T-cell (primary cell): Measurements from ENCODE around the gene RGS3. TPM values are rescaled to one million over a fixed set of nuclear protein-coding genes. Genes with fewer than 3 reads are reported as not detected.

ENCODE experiments used
- ATAC-seq, 4 experiments: fragments of 200-7000 bp in 3 of 4; fragments of 150-1000 bp in 1 of 4; cut with Tn5 transposase; replicated peaks in 1 of 4; 1 replicate in 3 of 4; 2 replicates in 1 of 4; pipeline ENCODE4 v1.10.0; 2021; ENCODE audit warnings: moderate library complexity in 3 of 4, mild to moderate bottlenecking in 2 of 4, moderate number of reproducible peaks in 1 of 4
- CTCF ChIA-PET, 2 donors: fragments of 300-600 bp; sonication (Branson Sonifier 250); formaldehyde crosslinking; loops; one replicate each; lab custom pipeline; 2022; ENCODE audit warnings: antibody characterized with exemption in 2 of 2; lab: Charles Lee
- POLR2A ChIA-PET, 2 donors: fragments of 300-600 bp; sonication (Branson Sonifier 250); formaldehyde crosslinking; loops; one replicate each; lab custom pipeline; 2022; ENCODE audit warnings: antibody characterized with exemption in 2 of 2; lab: Charles Lee
- DNase-seq, 35 experiments: peaks; one replicate each; pipeline versions ENCODE4 v3.0.0 to v3.0.0-alpha.2; 2013 to 2023
- H3K27ac ChIP-seq: one replicate; pipeline ENCODE4 v1.5.1; 2013; ENCODE audit warnings: low read length
- H3K27me3 ChIP-seq, 2 experiments: replicated peaks in 1 of 2; 1 replicate in 1 of 2; 2 replicates in 1 of 2; pipeline versions ENCODE4 v1.6.1 to v1.7.0; 2013; ENCODE audit warnings: low read length in 1 of 2, mixed read lengths in 1 of 2; ENCODE audit not compliant: control insufficient read depth in 2 of 2, insufficient read depth in 2 of 2; ENCODE audit errors: extremely low read depth in 1 of 2
- H3K36me3 ChIP-seq, 2 donors: 1 replicate in 1 of 2; 2 replicates in 1 of 2; pipeline versions ENCODE4 v1.6.1 to v1.7.0; 2013; ENCODE audit warnings: low read length in 1 of 2; ENCODE audit not compliant: control insufficient read depth in 2 of 2, insufficient read depth in 1 of 2; ENCODE audit errors: extremely low read depth in 1 of 2
- H3K4me1 ChIP-seq, 2 experiments: 1 replicate in 1 of 2; 2 replicates in 1 of 2; pipeline versions ENCODE4 v1.6.1 to v1.7.0; 2013; ENCODE audit warnings: low read length in 2 of 2, mixed read lengths in 1 of 2; ENCODE audit not compliant: insufficient read depth in 2 of 2, control insufficient read depth in 1 of 2; ENCODE audit errors: extremely low read depth in 1 of 2
- H3K4me3 ChIP-seq, 2 donors: 1 replicate in 1 of 2; 2 replicates in 1 of 2; pipeline versions ENCODE4 v1.5.1 to v1.7.0; 2013; ENCODE audit warnings: mild to moderate bottlenecking in 2 of 2, low read length in 1 of 2, moderate library complexity in 1 of 2; ENCODE audit not compliant: control insufficient read depth in 1 of 2; ENCODE audit errors: extremely low read depth in 1 of 2
- H3K9me3 ChIP-seq: 2 replicates; pipeline ENCODE4 v1.7.0; 2013
- H3K27ac Mint-ChIP-seq, 2 donors: one replicate each; pipeline ENCODE4 v1.8.0; 2020 to 2021; ENCODE audit warnings: mild to moderate bottlenecking in 2 of 2, mixed read lengths in 2 of 2
- H3K27me3 Mint-ChIP-seq, 2 donors: one replicate each; pipeline ENCODE4 v1.8.0; 2021 to 2022; ENCODE audit warnings: mixed read lengths in 2 of 2
- H3K36me3 Mint-ChIP-seq: one replicate; pipeline ENCODE4 v1.8.0; 2021; ENCODE audit warnings: mixed read lengths
- H3K4me1 Mint-ChIP-seq, 3 donors: one replicate each; pipeline ENCODE4 v1.8.0; 2020 to 2022; ENCODE audit warnings: mixed read lengths in 3 of 3, mild to moderate bottlenecking in 1 of 3
- H3K4me3 Mint-ChIP-seq, 3 donors: one replicate each; pipeline ENCODE4 v1.8.0; 2020 to 2022; ENCODE audit warnings: mild to moderate bottlenecking in 3 of 3, mixed read lengths in 3 of 3, moderate library complexity in 3 of 3
- H3K9me3 Mint-ChIP-seq, 3 donors: one replicate each; pipeline ENCODE4 v1.8.0; 2020 to 2022; ENCODE audit warnings: mixed read lengths in 3 of 3
- WGBS: methylation state at CpG from one replicate; pipeline ENCODE4 v1.1.5; 2013; ENCODE audit warnings: missing lambda C conversion rate; ENCODE audit not compliant: insufficient coverage; 5-methylcytosine and 5-hydroxymethylcytosine counted together
- total RNA-seq, 35 experiments: library from RNA in 6 of 35; stranded (reverse) in 6 of 35; fragments of 120-200 nt in 1 of 35; gene quantifications; one replicate each; pipeline versions ENCODE4 v1.2.1 to v1.2.4 and lab custom pipeline; 2013 to 2026

Gene RGS3
- total RNA-seq, 5 donors from 2014 or later (not counting 1 experiment from before 2014, with no cell fraction given): 15.9 to 36.5 (median 24.9) TPM

DNA sequence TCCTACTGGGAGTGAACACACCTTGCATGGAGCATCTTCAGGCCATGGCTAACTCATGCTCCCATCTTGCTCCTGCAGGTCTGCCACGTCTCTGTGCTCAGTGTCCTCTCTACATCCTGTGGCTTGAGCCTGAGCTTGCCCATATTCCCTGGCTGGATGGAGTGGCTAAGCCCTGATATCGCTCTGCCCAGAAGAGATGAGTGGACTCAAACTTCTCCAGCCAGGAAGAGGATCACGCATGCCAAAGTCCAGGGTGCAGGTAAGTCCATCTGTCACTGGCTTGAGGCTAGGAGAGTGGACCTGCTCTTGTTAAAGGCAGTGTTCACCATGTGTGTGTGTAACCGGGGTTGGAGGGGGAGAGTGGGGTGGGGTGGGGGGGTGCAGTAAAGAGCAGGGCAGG, 1.6 kb upstream of the RGS3 start:
- Mint-ChIP-seq H3K9me3 (no peaks in the 10 kb centered on the region), H3K36me3 (no peaks in the 10 kb centered on the region), H3K27me3 (no peaks in the 10 kb centered on the region), H3K4me1 (peaks cover 0 to 2% (median 0%) of the 10 kb centered on the region in 3 donors), H3K4me3 (no peak overlapping the region), H3K27ac (no peak overlapping the region)
- no peaks in the 10 kb centered on the region for H3K9me3 ChIP-seq
- no peak for DNase-seq
- 100% methylated on average over 3 of the region's 4 CpGs for WGBS
- H3K27ac ChIP-seq: no peak overlapping the region
- no peaks in the 10 kb centered on the region for H3K27me3 ChIP-seq
- H3K4me1 ChIP-seq: no peaks in the 10 kb centered on the region
- ChIA-PET CTCF (no interaction called here), POLR2A (no interaction called here)
- no peak overlapping the region for H3K4me3 ChIP-seq
- H3K36me3 ChIP-seq: no peaks in the 10 kb centered on the region
- no peak for ATAC-seq

DNA sequence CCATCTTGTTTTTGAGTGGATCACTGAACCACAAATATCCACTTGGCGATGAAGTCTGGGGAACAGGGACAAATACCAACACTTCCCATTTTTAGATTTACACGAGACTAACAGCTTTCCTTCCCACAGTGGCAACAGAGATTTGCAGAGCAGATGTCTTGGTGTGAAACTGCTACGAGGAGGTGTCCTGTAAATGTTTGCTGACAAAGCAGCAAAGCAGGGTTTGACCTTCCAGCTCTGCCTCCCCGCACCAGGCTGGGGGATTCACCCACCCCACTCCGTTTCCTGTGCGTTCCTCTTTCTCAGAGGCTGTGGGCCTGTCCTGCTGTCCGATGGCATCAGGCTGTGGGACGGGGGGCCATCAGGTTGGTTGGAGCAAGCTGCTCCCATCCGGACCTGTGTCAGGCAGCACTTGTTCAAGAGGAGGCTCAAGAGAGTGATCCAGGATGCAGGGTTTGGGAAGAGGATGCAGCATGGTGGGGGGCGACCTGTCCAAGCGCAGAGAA, 693 bp upstream of the RGS3 start:
- Histone ChIP-seq H3K27me3 (no peaks in the 10 kb centered on the region), H3K4me1 (no peaks in the 10 kb centered on the region), H3K27ac (no peak overlapping the region), H3K36me3 (no peaks in the 10 kb centered on the region), H3K9me3 (no peaks in the 10 kb centered on the region), H3K4me3 (no peak overlapping the region)
- DNase-seq (no peak), ATAC-seq (no peak)
- 100% methylated on average over 5 of the region's 11 CpGs for WGBS
- Mint-ChIP-seq H3K27ac (no peak overlapping the region), H3K4me1 (peaks cover 0 to 2% (median 0%) of the 10 kb centered on the region in 3 donors), H3K9me3 (peaks cover 0 to 4% (median 0%) of the 10 kb centered on the region in 3 donors), H3K4me3 (no peak overlapping the region), H3K36me3 (peaks cover 5% of the 10 kb centered on the region), H3K27me3 (no peaks in the 10 kb centered on the region)
- POLR2A ChIA-PET: no interaction called here
- CTCF ChIA-PET: interaction anchor here in 1 of 2 donors (0.6 kb wide), 1 partner anchor 33 kb away, joined by 6 read pairs; no protein-coding TSS in a partner anchor

DNA sequence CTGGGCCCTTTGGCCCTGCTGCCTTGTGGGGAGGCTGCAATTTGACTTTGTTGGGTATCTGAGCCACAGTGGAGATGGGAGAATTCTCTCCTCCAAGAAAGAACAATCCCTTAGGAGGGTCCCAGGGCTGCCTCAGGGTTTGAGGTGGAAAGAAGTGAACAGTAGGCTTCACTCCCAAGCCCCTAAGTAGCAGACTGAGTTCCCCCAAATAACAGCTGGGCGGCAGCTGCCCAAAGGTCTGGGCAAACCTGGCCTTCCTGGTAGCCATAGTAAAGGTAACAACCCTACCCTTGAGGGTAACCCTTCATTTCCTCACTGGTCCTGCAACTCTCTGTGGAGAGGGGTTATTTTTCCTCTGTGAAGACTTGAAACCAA, 746 bp downstream of the RGS3 start:
- Histone ChIP-seq H3K4me3 (no peak overlapping the region), H3K27me3 (no peaks in the 10 kb centered on the region), H3K4me1 (no peaks in the 10 kb centered on the region), H3K27ac (no peak overlapping the region), H3K36me3 (no peaks in the 10 kb centered on the region), H3K9me3 (no peaks in the 10 kb centered on the region)
- ATAC-seq (no peak), DNase-seq (no peak)
- Mint-ChIP-seq H3K4me3 (no peak overlapping the region), H3K4me1 (peaks cover 0 to 2% (median 0%) of the 10 kb centered on the region in 3 donors), H3K9me3 (peaks cover 0 to 8% (median 0%) of the 10 kb centered on the region in 3 donors), H3K27me3 (no peaks in the 10 kb centered on the region), H3K36me3 (peaks cover 5% of the 10 kb centered on the region), H3K27ac (peak overlapping the region in 1 of 2 donors; percentile 13)
- CTCF ChIA-PET: no interaction called here
- no CpG with 5 or more reads among the region's 1 CpG for WGBS
- POLR2A ChIA-PET: no interaction called here

DNA sequence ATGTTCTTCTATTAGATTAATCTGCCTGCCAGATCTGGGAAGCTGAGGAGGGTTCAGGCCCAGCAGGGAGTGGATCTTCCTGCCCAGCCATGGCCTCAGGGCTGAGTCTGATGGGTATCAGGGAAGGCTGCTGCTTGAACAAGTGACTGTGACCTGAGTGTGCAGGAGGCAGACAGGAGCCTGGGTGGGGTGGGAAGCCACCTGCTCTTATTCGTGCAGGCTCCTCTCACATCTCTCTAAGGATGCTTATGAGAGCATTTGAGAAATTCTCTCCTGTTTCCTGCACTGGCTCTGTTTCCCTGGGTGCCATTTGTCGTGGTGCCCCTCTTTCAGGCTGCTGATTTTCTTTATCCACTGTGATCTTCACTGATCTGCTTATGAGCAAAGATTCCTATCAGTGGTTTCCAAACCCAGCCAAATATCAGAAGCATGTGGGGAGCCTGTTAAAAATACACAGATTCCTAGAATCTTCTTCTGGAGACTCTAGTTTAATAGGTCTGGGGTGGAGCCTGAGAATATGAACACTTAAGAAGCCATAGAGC, 2.1 kb downstream of the RGS3 start:
- H3K27ac Mint-ChIP-seq: no peak overlapping the region
- no peak overlapping the region for H3K4me3 ChIP-seq
- H3K27me3 ChIP-seq: no peaks in the 10 kb centered on the region
- peaks cover 5% of the 10 kb centered on the region for H3K36me3 Mint-ChIP-seq
- WGBS: 83% methylated on average over 2 of the region's 2 CpGs
- H3K4me1 Mint-ChIP-seq: peaks cover 0 to 2% (median 0%) of the 10 kb centered on the region in 3 donors
- no peak for ATAC-seq
- H3K27ac ChIP-seq: no peak overlapping the region
- ChIA-PET POLR2A (no interaction called here), CTCF (no interaction called here)
- no peak for DNase-seq
- H3K9me3 Mint-ChIP-seq: peaks cover 0 to 8% (median 0%) of the 10 kb centered on the region in 3 donors
- H3K9me3 ChIP-seq: no peaks in the 10 kb centered on the region
- no peaks in the 10 kb centered on the region for H3K36me3 ChIP-seq
- no peak overlapping the region for H3K4me3 Mint-ChIP-seq
- no peaks in the 10 kb centered on the region for H3K27me3 Mint-ChIP-seq
- no peaks in the 10 kb centered on the region for H3K4me1 ChIP-seq

DNA sequence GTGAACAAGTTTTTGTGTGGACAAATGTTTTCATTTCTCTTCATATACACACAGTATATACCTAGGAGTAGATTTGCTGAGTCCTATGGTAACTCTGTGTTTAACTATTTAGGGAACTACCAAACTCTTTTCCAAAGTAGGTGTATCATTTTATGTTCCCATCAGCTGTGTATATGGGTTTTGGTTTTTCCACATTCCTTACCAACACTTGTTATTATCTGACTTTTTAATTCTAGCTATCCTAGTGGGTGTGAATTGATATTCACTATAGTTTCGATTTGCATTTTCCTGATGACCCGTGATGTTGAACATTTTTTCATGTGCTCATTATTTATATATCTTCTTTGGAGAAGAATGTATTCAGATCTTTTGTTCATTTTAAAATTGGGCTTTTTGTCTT, 3.7 kb downstream of the RGS3 start:
- Histone ChIP-seq H3K27me3 (no peaks in the 10 kb centered on the region), H3K9me3 (no peaks in the 10 kb centered on the region), H3K4me3 (no peak overlapping the region), H3K4me1 (no peaks in the 10 kb centered on the region), H3K27ac (no peak overlapping the region), H3K36me3 (no peaks in the 10 kb centered on the region)
- Mint-ChIP-seq H3K9me3 (peaks cover 0 to 8% (median 0%) of the 10 kb centered on the region in 3 donors), H3K36me3 (peaks cover 5% of the 10 kb centered on the region), H3K4me1 (peaks cover 0 to 2% (median 0%) of the 10 kb centered on the region in 3 donors), H3K4me3 (no peak overlapping the region), H3K27ac (no peak overlapping the region), H3K27me3 (no peaks in the 10 kb centered on the region)
- no CpG with 5 or more reads among the region's 2 CpGs for WGBS
- no peak for DNase-seq
- POLR2A ChIA-PET: no interaction called here
- CTCF ChIA-PET: no interaction called here
- no peak for ATAC-seq

DNA sequence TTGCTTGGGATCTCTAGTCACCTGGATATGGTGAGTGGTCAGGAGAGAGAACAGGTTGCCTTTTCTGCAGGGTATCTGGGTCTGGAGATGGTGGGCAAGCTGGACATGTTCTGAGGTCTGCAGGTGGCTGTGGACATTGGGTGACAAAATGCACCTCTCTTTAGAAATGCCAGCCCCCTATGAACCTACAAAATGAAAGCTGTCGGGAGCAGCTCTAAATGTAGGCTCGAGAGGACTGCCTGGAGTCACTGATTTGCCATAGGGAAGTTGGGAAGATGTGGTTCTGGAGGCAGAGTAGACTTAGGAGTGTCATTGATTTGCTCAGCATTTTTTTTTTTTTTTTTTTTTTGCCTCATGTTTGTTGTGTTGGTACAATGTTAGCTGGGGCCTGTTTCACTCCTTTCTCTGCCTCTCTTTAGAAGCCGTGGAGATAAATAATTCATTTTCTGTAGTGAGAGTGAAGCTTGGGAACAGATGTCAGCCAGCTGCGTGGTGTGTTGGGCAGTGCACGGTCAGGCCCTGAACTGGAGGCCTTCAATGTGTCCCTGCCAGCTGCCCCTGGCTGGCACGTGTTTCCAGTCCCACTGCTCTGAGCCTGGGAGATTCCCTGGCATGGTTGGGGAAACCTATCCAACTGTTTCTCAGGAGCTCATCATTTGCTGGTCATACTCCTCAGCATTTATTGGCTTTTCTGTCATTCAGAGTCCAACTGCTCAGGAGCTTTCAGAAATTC, 5.4 kb downstream of the RGS3 start:
- Mint-ChIP-seq H3K27me3 (no peaks in the 10 kb centered on the region), H3K4me1 (peaks cover 0 to 2% (median 0%) of the 10 kb centered on the region in 3 donors), H3K4me3 (no peak overlapping the region), H3K9me3 (peaks cover 0 to 8% (median 0%) of the 10 kb centered on the region in 3 donors), H3K27ac (no peak overlapping the region), H3K36me3 (peaks cover 5% of the 10 kb centered on the region)
- no peaks in the 10 kb centered on the region for H3K36me3 ChIP-seq
- H3K9me3 ChIP-seq: no peaks in the 10 kb centered on the region
- no peak for ATAC-seq
- no peak overlapping the region for H3K27ac ChIP-seq
- ChIA-PET POLR2A (interaction anchor here in 1 of 2 donors (0.6 to 0.7 kb wide), 2 partner anchors 53 to 141 kb away, joined by 3 to 12 read pairs; no protein-coding TSS in a partner anchor), CTCF (interaction anchor here in 1 of 2 donors (0.7 kb wide), 1 partner anchor 925 kb away, joined by 3 read pairs; no protein-coding TSS in a partner anchor)
- no peak overlapping the region for H3K4me3 ChIP-seq
- H3K27me3 ChIP-seq: no peaks in the 10 kb centered on the region
- DNase-seq: no peak
- H3K4me1 ChIP-seq: no peaks in the 10 kb centered on the region
- 98% methylated on average over 4 of the region's 6 CpGs for WGBS
